Ascending aorta (tissue), 2 donors: ENCODE measurements around the gene JADE1. TPM values are rescaled to one million over a fixed set of nuclear protein-coding genes. Genes with fewer than 3 reads are reported as not detected.

Source experiments
- DNase-seq, 2 donors: peaks; one replicate each; pipeline ENCODE4 v3.0.0-alpha.2; 2019; ENCODE audit warnings: low spot score in 2 of 2
- H3K27ac ChIP-seq, 2 donors: fragments of 200-600 bp; sonication (generic); one replicate each; pipeline ENCODE4 v1.5.1; 2016 to 2017; ENCODE audit warnings: mild to moderate bottlenecking in 1 of 2
- H3K27me3 ChIP-seq: fragments of 200-600 bp; sonication (generic); one replicate; pipeline ENCODE4 v1.5.1; 2017
- H3K36me3 ChIP-seq, 2 donors: fragments of 200-600 bp; sonication (generic); one replicate each; pipeline ENCODE4 v1.5.1; 2016
- H3K4me1 ChIP-seq, 2 donors: fragments of 200-600 bp; sonication (generic); one replicate each; pipeline ENCODE4 v1.5.1; 2016 to 2017; ENCODE audit warnings: mild to moderate bottlenecking in 1 of 2
- H3K4me3 ChIP-seq, 2 donors: fragments of 200-600 bp; sonication (generic); one replicate each; pipeline ENCODE4 v1.5.1; 2016 to 2017; ENCODE audit warnings: mild to moderate bottlenecking in 1 of 2
- H3K9me3 ChIP-seq, 2 donors: fragments of 200-600 bp; sonication (generic); one replicate each; pipeline ENCODE4 v1.5.1; 2016
- intact Hi-C: fragments of 100-400 bp; cut with DNase I; formaldehyde crosslinking; loops from one replicate; pipeline ENCODE4 v1.15.1; 2023
- total RNA-seq: library from RNA; depleted of rRNA; stranded (reverse); fragments of >200 nt; gene quantifications from one replicate; pipeline ENCODE4 v1.1.0, GENCODE V29; 2016
- TF ChIP-seq, protein P1 (sequence below), 3 experiments: fragments of 200-600 bp in 2 of 3; fragments of 450-650 bp in 1 of 3; sonication (generic) in 2 of 3; IDR thresholded peaks; one replicate each; pipeline ENCODE4 v1.5.1; 2016 to 2019; ENCODE audit warnings: antibody characterized with exemption in 3 of 3, mild to moderate bottlenecking in 1 of 3, moderate library complexity in 1 of 3

Gene JADE1
- total RNA-seq, 1 donor from 2014 or later = 33.8 TPM

DNA sequence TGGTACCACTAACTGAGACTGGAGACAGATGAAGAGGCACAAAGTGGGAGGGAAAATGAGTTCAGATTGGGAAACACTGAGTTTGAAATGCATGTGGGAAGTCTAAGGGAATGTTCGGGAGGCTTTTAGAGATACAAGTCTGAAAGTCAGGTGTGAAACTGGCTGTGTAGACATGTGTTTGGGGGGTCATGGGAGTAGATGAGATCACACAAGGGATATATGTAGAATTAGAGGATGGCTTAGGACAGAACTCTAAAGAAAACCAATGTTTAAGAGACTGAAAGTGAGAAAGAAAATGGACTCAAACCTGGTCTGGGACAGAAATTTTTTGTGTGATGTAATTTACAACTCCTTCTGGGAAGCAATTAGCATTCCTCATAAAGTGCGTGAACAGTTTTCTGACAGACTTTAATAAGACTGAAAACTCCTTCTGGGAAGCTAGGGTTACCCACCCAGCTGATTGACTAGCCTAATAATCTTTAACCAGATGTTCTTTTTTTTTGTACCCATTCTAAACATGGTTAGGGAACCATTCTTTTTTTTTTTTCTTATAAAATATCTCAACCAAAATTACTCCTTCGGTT lies 8.7 kb upstream of the JADE1 start:
- H3K27ac ChIP-seq = no peak overlapping the region
- no peaks in the 10 kb centered on the region for H3K36me3 ChIP-seq
- no peaks in the 10 kb centered on the region for H3K27me3 ChIP-seq
- H3K4me1 ChIP-seq = no peaks in the 10 kb centered on the region
- no peak overlapping the region for H3K4me3 ChIP-seq
- TF ChIP-seq, protein P1, sequence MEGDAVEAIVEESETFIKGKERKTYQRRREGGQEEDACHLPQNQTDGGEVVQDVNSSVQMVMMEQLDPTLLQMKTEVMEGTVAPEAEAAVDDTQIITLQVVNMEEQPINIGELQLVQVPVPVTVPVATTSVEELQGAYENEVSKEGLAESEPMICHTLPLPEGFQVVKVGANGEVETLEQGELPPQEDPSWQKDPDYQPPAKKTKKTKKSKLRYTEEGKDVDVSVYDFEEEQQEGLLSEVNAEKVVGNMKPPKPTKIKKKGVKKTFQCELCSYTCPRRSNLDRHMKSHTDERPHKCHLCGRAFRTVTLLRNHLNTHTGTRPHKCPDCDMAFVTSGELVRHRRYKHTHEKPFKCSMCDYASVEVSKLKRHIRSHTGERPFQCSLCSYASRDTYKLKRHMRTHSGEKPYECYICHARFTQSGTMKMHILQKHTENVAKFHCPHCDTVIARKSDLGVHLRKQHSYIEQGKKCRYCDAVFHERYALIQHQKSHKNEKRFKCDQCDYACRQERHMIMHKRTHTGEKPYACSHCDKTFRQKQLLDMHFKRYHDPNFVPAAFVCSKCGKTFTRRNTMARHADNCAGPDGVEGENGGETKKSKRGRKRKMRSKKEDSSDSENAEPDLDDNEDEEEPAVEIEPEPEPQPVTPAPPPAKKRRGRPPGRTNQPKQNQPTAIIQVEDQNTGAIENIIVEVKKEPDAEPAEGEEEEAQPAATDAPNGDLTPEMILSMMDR (IDR thresholded peaks at IDR 0.05) = no peak
- no peak for DNase-seq
- intact Hi-C loops = no loop called here
- no peaks in the 10 kb centered on the region for H3K9me3 ChIP-seq

GRCh38 chr4:128802680-128803628 lies 6.5 kb upstream of the JADE1 start:
- DNase-seq = no peak
- intact Hi-C loops = no loop called here

DNA sequence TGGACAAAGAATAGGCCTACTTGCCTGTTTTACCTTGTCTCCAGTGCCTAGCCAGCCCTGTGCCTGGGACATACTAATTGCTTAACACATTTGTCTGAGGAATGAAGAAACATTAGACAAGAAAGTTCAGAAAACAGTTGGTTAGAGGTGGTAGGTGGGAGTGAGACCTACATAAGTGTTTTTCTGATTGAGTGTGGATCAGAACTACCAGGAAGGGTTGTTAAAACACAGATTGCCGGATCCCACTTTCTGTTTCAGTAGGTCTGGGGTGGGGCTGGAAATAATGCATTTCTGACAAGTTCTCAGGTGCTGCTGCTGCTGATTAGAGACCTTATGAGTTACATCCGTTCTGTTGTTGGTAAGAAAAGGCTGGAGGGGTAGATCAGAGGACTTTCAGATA lies 5.7 kb upstream of the JADE1 start:
- TF ChIP-seq, protein P1 (IDR thresholded peaks at IDR 0.05) = no peak
- H3K4me1 ChIP-seq = no peaks in the 10 kb centered on the region
- no peaks in the 10 kb centered on the region for H3K36me3 ChIP-seq
- no peaks in the 10 kb centered on the region for H3K9me3 ChIP-seq
- no peak overlapping the region for H3K27ac ChIP-seq
- H3K4me3 ChIP-seq = no peak overlapping the region
- DNase-seq = no peak
- H3K27me3 ChIP-seq = no peaks in the 10 kb centered on the region
- intact Hi-C loops = no loop called here

More at GRCh38 chr4:128802680-128803628, 6.5 kb upstream of the JADE1 start:
- Histone ChIP-seq H3K36me3 (no peaks in the 10 kb centered on the region), H3K9me3 (no peaks in the 10 kb centered on the region), H3K4me3 (no peak overlapping the region), H3K4me1 (no peaks in the 10 kb centered on the region), H3K27me3 (no peaks in the 10 kb centered on the region), H3K27ac (no peak overlapping the region)
- TF ChIP-seq, protein P1 (IDR thresholded peaks at IDR 0.05) = no peak

DNA sequence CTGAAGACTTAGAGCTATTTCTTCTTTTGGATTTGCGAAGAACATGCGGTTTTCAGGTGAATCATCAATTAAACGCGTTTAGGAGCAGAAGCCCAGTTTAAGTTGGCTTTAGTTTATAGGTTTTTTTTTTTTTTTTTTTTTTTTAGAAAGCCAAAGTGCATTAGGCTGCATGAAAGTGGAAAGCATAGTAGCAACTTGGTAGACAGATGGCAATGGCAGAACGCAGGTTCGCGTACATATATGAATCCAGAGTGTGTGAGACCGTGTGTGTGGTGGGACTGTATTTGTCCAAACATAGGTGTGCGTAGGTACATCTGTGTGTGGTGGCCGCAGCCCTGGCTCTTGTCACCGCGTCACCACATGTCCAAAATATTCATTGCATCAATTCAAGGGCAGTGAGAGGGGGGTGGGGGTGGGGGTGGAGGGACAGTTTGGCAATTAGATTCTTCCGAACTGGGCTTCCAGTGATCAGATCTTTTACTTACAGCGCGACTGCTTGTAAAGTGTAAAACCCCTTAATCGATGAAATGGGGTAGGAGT lies 901 bp downstream of the JADE1 start:
- intact Hi-C loops = loop anchor here (2.0 to 10.0 kb wide), 4 partner anchors 152 to 846 kb away; partner anchors contain the start of genes ABHD18, MFSD8 and SCLT1
- Histone ChIP-seq H3K4me1 (peaks cover 0 to 3% of the 10 kb centered on the region in 2 donors), H3K27ac (peak overlapping the region; percentile 91 to 94), H3K9me3 (no peaks in the 10 kb centered on the region), H3K36me3 (no peaks in the 10 kb centered on the region), H3K27me3 (no peaks in the 10 kb centered on the region), H3K4me3 (peak overlapping the region; percentile 79 to 94)
- TF ChIP-seq, protein P1 (IDR thresholded peaks at IDR 0.05) = no peak
- peak in 1 of 2 donors; percentile 70 for DNase-seq

GRCh38 chr4:128810871-128811570 lies 1.5 kb downstream of the JADE1 start:
- intact Hi-C loops = loop anchor here (1.0 to 10.0 kb wide), 5 partner anchors 152 to 846 kb away; partner anchors contain the start of genes ABHD18, MFSD8 and SCLT1
- peaks cover 0 to 3% of the 10 kb centered on the region in 2 donors for H3K4me1 ChIP-seq
- TF ChIP-seq, protein P1 (IDR thresholded peaks at IDR 0.05) = no peak
- no peaks in the 10 kb centered on the region for H3K36me3 ChIP-seq
- no peaks in the 10 kb centered on the region for H3K9me3 ChIP-seq
- H3K27ac ChIP-seq = peak overlapping the region; percentile 91 to 94
- peak overlapping the region; percentile 79 to 94 for H3K4me3 ChIP-seq
- H3K27me3 ChIP-seq = no peaks in the 10 kb centered on the region
- DNase-seq = peak in 1 of 2 donors; percentile 89
